HUES6 (cell line): ENCODE results near the gene SIRPG.
"Not testable (repeated sequence)": the region's sequence is repeated elsewhere in the genome, so short reads cannot be mapped to it uniquely, and the experiment has no call there.

Source experiments
- H3K27ac ChIP-seq: 2 replicates; pipeline ENCODE4 v1.7.0; 2013; ENCODE audit warnings: low read depth, mild to moderate bottlenecking, low read length, inconsistent platforms
- H3K27me3 ChIP-seq: 2 replicates; pipeline ENCODE4 v1.6.1; 2013; ENCODE audit warnings: low read length; ENCODE audit not compliant: control insufficient read depth, insufficient read depth
- H3K36me3 ChIP-seq: 2 replicates; pipeline ENCODE4 v1.6.1; 2013; ENCODE audit warnings: low read length; ENCODE audit not compliant: control insufficient read depth, insufficient read depth
- H3K4me1 ChIP-seq: 2 replicates; pipeline ENCODE4 v1.6.1; 2013; ENCODE audit warnings: low read length; ENCODE audit not compliant: control insufficient read depth, insufficient read depth
- H3K4me3 ChIP-seq: 2 replicates; pipeline ENCODE4 v1.5.1; 2013; ENCODE audit warnings: low read depth, low read length
- H3K9ac ChIP-seq: one replicate; pipeline ENCODE4 v1.6.1; 2013; ENCODE audit warnings: mild to moderate bottlenecking, low read length
- H3K9me3 ChIP-seq: 2 replicates; pipeline ENCODE4 v1.6.1; 2013; ENCODE audit warnings: low read depth, low read length; ENCODE audit not compliant: control insufficient read depth, insufficient read depth

SIRPG gene

DNA sequence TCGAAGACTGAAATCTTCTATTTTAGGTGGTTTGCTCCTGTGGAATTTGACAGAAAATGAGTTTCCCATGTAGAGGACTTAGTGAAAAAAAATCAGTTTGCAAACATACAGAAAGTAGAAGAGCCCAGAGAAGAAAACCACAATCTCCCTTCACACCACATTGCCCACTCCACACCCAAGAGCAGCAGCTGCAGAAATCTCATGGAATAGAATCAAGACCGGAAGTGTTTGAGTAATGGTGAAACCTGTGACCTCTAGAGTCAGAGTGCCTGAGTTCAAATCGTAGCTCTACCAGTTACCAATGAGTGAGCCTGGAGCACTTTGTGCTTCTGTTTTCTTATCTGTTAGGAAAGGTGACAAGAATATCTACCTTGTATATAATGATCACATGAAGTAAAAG is 4.6 kb downstream of the SIRPG start:
- Histone ChIP-seq H3K4me1 (no peaks in the 10 kb centered on the region), H3K36me3 (no peaks in the 10 kb centered on the region)

DNA sequence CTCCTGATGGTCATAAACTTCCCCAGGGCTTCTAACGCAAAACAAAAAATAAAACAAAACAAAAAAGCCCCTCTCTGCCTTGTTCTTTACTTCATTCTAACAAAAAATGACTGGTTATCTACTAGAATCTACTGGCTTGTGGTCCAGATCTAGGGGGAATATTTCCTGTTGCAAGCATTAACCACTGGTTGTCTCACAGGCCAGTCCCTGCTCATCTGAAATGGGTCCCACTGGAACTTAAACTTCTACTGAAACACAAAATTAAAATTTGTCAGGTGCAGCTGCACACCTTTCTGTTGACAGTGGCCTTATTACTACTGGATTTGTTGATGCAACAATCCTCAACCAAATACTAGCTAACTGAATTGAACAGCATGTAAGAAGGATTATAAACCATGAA is 5.5 kb downstream of the SIRPG start:
- H3K9me3 ChIP-seq: no peaks in the 10 kb centered on the region
- no peak overlapping the region for H3K27ac ChIP-seq
- no peak overlapping the region for H3K9ac ChIP-seq
- H3K4me3 ChIP-seq: no peak overlapping the region
- no peaks in the 10 kb centered on the region for H3K27me3 ChIP-seq
- H3K36me3 ChIP-seq: no peaks in the 10 kb centered on the region
- no peaks in the 10 kb centered on the region for H3K4me1 ChIP-seq

More for the DNA sequence above, 4.6 kb downstream of the SIRPG start:
- no peaks in the 10 kb centered on the region for H3K27me3 ChIP-seq
- H3K4me3 ChIP-seq: no peak overlapping the region
- H3K9ac ChIP-seq: no peak overlapping the region
- no peaks in the 10 kb centered on the region for H3K9me3 ChIP-seq
- H3K27ac ChIP-seq: no peak overlapping the region

DNA sequence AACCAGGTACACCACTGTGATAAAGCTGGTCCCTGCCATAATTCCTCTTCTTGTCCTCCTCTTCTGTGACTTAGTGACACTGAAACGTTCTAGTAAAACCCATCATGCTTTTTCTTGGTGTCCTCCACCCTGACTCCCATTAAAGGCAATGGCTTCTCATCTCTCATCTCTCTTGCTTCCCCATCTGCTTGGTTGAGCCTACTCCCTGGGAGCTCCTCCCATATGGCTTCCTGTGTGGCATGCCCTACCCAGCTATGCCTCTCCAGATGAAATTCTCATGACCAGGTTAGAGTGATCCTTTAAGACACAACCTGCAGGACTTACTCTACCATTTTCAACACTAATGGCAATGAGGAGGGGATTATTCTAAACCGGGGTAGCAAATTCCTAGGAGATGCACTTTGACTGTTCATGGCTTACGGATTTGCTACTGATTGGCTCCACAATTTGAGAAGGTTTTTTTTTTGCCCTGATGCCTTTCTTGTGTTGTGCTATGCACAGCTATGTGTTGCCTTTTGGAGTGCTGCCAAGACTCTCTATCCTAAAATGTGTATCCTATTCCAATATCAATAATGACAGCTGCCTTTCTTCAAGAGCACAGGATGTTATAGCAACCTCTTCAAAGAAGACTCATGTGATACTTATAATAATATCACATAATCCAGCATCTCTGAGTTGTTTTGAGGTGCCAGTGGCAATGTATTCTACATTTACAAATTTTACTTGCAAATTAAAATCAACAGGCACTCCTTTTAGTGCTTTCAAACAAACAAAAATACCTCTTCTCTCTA is 6.1 kb downstream of the SIRPG start:
- Histone ChIP-seq H3K27me3 (no peaks in the 10 kb centered on the region), H3K4me1 (no peaks in the 10 kb centered on the region), H3K4me3 (no peak overlapping the region), H3K9me3 (no peaks in the 10 kb centered on the region), H3K9ac (no peak overlapping the region), H3K27ac (no peak overlapping the region), H3K36me3 (no peaks in the 10 kb centered on the region)

DNA sequence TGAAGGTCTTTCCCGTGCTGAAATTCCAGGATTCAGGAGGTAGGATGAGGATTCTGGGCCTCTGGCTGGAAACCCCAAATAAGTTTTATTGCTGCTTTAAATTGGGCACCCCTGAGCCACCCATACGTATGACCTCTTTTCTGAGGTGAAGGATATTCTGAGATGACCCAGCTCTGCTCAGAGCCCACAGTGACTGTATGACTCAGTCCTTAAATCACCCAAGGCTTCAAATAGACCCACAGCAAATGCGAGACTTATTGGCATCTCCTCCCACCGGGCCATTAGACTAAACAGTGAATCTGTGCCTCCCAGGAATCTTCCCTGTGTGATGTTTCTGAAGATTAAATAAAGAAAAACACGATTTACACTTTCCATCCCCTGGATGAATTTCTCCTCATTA is 9.5 kb downstream of the SIRPG start:
- Histone ChIP-seq H3K4me3 (no peak overlapping the region), H3K36me3 (no peaks in the 10 kb centered on the region), H3K9ac (no peak overlapping the region), H3K27ac (no peak overlapping the region), H3K4me1 (no peaks in the 10 kb centered on the region), H3K9me3 (no peaks in the 10 kb centered on the region), H3K27me3 (no peaks in the 10 kb centered on the region)

DNA sequence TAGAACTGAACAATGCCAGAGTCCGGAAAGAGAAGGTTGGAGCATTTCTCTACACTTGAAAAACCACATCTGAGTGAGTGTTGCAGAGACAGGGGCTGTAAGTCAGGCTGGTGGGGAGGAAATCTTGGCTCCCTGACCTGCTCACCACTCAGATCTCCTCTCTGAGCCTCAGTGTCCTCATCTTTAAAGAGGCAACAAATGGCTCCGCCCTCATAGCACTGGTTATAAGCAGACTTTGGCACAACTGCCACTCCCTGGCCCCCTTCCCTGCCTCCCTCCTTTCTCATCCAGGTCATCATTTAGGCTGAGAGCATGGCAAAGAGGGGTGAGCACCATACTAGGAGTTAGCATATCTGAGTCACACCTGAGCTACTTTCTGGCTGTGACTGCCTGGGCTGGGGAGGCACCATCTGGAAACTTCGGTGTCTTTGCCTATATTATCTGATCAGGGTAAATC is 10.6 kb downstream of the SIRPG start:
- Histone ChIP-seq H3K4me3 (no peak overlapping the region), H3K27ac (no peak overlapping the region), H3K9me3 (no peaks in the 10 kb centered on the region), H3K9ac (no peak overlapping the region), H3K4me1 (no peaks in the 10 kb centered on the region), H3K27me3 (no peaks in the 10 kb centered on the region), H3K36me3 (no peaks in the 10 kb centered on the region)

DNA sequence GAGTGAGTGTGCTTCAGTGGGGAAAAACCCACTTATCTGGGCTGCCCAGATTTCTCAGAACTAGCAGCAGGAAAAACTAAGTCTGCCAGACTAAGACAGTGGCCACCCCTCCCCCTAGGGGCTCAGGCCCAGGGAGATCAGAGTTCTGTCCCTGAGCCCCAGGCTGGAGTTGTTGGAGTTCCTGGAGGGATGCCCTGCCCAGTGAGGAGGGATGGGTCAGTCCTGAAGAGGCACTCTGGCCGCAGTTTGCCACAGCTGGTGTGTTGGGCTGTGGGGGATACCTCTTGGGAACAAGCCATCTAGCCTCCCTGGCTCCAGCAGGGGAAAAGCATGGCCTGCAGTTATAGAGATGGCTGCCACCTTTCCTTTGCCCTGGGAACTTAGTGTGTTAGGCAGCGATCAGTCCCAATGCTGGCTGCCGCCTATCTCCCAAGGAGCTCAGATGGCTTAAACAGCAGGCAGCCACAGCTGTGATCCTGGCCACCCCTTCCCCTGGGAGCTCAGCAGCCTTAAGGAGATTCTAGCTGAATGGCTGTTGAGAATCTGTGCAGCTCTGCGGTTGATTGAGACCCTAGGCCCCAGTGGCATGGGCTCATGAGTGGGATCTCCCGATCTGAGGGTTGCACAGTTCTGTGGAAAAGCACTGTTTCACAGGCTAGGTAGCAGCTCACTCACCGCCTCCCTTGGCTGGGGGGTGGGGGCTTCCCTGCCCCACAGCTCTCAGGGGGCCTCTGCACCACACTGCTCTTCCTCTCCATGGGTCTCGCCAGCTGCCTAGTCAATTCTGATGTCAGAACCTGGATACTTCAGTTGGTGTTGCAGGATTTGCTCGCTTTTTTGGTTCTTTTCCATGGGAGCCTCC is 13.2 kb downstream of the SIRPG start:
- Histone ChIP-seq H3K9me3 (no peaks in the 10 kb centered on the region), H3K4me1 (no peaks in the 10 kb centered on the region), H3K9ac (no peak overlapping the region), H3K4me3 (no peak overlapping the region), H3K27ac (no peak overlapping the region), H3K36me3 (no peaks in the 10 kb centered on the region), H3K27me3 (no peaks in the 10 kb centered on the region)

DNA sequence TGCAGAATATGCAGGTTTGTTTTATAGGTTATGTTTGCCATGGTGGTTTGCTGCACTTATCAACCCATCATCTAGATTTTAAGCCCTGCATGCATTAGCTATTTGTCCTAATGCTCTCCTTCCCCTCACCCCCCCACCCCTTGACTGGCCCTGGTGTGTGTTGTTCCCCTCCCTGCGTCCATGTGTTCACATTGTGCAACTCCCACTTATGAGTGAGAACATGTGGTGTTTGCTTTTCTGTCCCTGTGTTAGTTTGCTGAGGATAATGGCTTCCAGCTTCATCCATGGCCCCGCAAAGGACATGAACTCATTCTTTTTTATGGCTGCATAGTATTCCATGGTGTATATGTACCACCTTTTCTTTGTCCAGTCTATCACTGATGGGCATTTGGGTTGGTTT is 18.9 kb downstream of the SIRPG start:
- H3K36me3 ChIP-seq, H3K4me3 ChIP-seq, H3K9ac ChIP-seq, H3K9me3 ChIP-seq, H3K4me1 ChIP-seq, H3K27ac ChIP-seq, H3K27me3 ChIP-seq: not testable (repeated sequence)

DNA sequence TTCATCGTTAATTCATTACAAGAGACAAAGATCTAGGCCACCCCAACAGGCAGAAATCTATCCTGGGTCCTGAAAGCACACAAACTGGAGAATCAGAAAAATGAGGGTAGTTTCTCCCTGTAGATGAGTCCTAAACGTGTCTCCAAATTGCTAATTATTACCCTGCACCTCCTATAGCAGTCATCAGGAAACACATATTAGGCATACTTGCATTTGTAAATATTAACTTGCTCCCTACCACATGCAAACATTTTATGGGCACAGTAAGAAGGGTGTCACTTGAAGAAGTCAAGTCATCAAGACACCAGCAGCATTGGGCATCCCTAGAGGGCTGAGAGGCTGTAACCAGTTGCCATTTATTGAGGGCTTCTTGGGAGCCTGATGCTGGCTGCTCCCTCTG is 19.8 kb downstream of the SIRPG start:
- Histone ChIP-seq H3K27ac (no peak overlapping the region), H3K9me3 (no peaks in the 10 kb centered on the region), H3K4me3 (no peak overlapping the region), H3K36me3 (no peaks in the 10 kb centered on the region), H3K4me1 (0 out of 2 replicates have a peak, but pooled peaks cover 6% of the 10 kb centered on the region), H3K9ac (no peak overlapping the region), H3K27me3 (no peaks in the 10 kb centered on the region)

DNA sequence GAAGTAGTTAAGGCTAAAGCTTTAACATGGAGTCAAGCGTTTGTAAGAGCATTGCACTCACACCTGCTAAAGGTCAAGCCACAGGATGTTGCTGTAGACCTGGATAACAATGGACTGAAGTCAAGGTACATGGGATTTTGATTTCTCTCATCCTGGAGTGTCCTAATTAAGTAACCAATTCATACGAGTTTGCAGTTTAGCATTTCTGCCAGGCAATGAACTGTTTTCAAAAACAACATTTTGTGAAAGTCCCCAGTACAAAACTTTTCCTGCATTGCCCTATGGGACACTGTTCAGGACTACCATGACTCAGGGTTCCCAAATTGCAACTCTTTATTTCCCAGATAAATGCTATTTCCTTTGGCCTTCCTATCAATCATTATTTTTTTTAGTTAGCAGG is 20.4 kb downstream of the SIRPG start:
- Histone ChIP-seq H3K4me3 (no peak overlapping the region), H3K27ac (no peak overlapping the region), H3K9ac (no peak overlapping the region), H3K4me1 (0 out of 2 replicates have a peak, but pooled peaks cover 6% of the 10 kb centered on the region), H3K36me3 (no peaks in the 10 kb centered on the region), H3K9me3 (no peaks in the 10 kb centered on the region), H3K27me3 (no peaks in the 10 kb centered on the region)

DNA sequence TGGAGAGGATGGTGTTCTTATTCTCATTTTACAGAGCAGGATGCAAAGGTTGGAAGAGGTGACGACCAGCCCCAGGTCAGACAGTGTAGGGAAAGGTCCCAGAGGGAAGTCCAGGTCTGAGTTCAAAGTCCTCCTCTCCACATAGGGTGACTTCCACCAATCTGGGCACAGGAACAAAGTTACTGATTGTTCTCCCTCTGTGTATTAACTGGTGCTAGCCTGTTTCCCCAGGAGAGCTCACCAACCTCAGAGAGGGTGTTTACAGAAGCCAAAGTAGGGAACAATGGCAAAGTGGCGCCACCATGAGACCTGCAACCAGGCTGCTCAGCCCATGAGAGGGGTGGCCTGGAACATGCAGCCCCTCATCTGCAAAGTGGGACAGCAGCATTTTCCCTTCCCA is 21.0 kb downstream of the SIRPG start:
- no peaks in the 10 kb centered on the region for H3K27me3 ChIP-seq
- H3K27ac ChIP-seq: no peak overlapping the region
- no peaks in the 10 kb centered on the region for H3K36me3 ChIP-seq
- H3K9me3 ChIP-seq: no peaks in the 10 kb centered on the region
- H3K9ac ChIP-seq: no peak overlapping the region
- no peak overlapping the region for H3K4me3 ChIP-seq
- peaks cover 6% of the 10 kb centered on the region; the same call in 1 of the 2 replicates for H3K4me1 ChIP-seq

DNA sequence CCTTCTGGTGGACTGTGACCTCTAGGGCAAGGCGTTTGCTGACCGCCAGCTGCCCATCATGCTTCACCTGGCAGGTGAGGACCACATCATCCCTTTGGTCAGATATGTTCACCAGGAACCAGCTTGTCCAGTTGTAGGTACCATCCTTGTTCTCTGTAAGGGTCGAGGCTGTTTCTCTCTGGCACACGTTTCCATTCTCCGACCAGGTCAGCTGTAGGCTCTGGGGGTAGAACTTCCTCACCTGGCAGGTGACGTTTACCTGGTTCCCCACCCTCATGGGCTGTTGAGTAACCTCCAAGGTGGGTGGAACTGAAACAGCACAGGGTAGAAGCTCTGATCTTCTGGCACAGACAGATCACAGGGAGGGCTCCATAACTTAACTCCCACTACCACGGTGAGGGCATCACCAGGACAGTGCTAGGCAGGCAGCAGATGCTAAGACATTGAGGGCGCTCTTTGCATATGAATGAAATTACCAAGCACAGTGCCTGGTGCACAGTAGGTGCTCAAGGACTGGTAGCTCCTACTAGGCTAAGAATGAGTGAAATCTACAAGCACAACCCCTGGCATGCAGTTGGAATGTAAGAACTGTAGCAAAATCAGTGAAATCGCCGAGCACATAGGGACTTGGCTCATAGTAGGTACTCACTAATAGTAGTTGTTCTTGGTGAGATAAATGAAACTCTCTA is 22.1 kb downstream of the SIRPG start:
- Histone ChIP-seq H3K9ac (no peak overlapping the region), H3K4me3 (no peak overlapping the region), H3K36me3 (no peaks in the 10 kb centered on the region), H3K27ac (no peak overlapping the region), H3K9me3 (no peaks in the 10 kb centered on the region), H3K4me1 (peaks cover 6% of the 10 kb centered on the region; the same call in 1 of the 2 replicates), H3K27me3 (no peaks in the 10 kb centered on the region)
